Keratinocyte (primary cell): ENCODE results near the gene GPX3. TPM values are rescaled to one million over a fixed set of nuclear protein-coding genes. Genes with fewer than 3 reads are reported as not detected.

Experiments used
- DNase-seq: peaks from one replicate; pipeline ENCODE4 v3.0.0-alpha.2; 2011; ENCODE audit warnings: low read depth, missing footprints, low spot score
- FAIRE-seq: peaks from 2 replicates; lab custom pipeline; 2011; peaks lifted over from hg19 to GRCh38; lab: Jason Lieb, UNC
- H2AFZ ChIP-seq: 2 replicates; pipeline ENCODE4 v1.6.0; 2012; ENCODE audit warnings: low read length, control low read depth, inconsistent platforms; ENCODE audit not compliant: control insufficient read depth
- H3K27ac ChIP-seq: 2 replicates; pipeline ENCODE4 v1.5.1; 2011; ENCODE audit warnings: low read length; ENCODE audit not compliant: control insufficient read depth, insufficient read depth
- H3K27me3 ChIP-seq: 3 replicates; pipeline ENCODE4 v1.6.0; 2011; ENCODE audit warnings: low read length; ENCODE audit not compliant: control insufficient read depth, insufficient read depth; ENCODE audit errors: extremely low read depth
- H3K36me3 ChIP-seq, 2 experiments: 2 replicates in 1 of 2; 3 replicates in 1 of 2; pipeline ENCODE4 v1.5.1; 2011; ENCODE audit warnings: low read length in 2 of 2, mild to moderate bottlenecking in 1 of 2; ENCODE audit not compliant: control insufficient read depth in 2 of 2, insufficient read depth in 2 of 2; ENCODE audit errors: extremely low read depth in 1 of 2
- H3K4me1 ChIP-seq: 3 replicates; pipeline ENCODE4 v1.5.1; 2011; ENCODE audit warnings: low read length; ENCODE audit not compliant: control insufficient read depth, insufficient read depth; ENCODE audit errors: extremely low read depth
- H3K4me2 ChIP-seq: 3 replicates; pipeline ENCODE4 v1.6.0; 2011; ENCODE audit warnings: low read depth, low read length; ENCODE audit not compliant: control insufficient read depth, insufficient read depth; ENCODE audit errors: extremely low read depth
- H3K4me3 ChIP-seq, 3 experiments: fragments of 200-600 bp in 1 of 3; sonication (generic) in 1 of 3; 2 replicates in 2 of 3; 3 replicates in 1 of 3; pipeline ENCODE4 v1.5.1; 2011 to 2016; ENCODE audit warnings: low read length in 3 of 3, mild to moderate bottlenecking in 3 of 3, control low read depth in 2 of 3, inconsistent platforms in 1 of 3, low read depth in 1 of 3, mixed read lengths in 1 of 3, mixed run types in 1 of 3, moderate library complexity in 1 of 3; ENCODE audit not compliant: control insufficient read depth in 2 of 3, insufficient read depth in 2 of 3; ENCODE audit errors: extremely low read depth in 1 of 3
- H3K79me2 ChIP-seq: 2 replicates; pipeline ENCODE4 v1.6.0; 2012; ENCODE audit warnings: low read length; ENCODE audit not compliant: control insufficient read depth, insufficient read depth
- H3K9ac ChIP-seq: 3 replicates; pipeline ENCODE4 v1.6.0; 2011; ENCODE audit warnings: low read length; ENCODE audit not compliant: control insufficient read depth, insufficient read depth; ENCODE audit errors: extremely low read depth
- H3K9me1 ChIP-seq: 3 replicates; pipeline ENCODE4 v1.6.0; 2011; ENCODE audit warnings: low read length; ENCODE audit not compliant: control insufficient read depth, insufficient read depth; ENCODE audit errors: extremely low read depth
- H3K9me3 ChIP-seq: 2 replicates; pipeline ENCODE4 v1.5.1; 2012; ENCODE audit warnings: low read depth, low read length; ENCODE audit not compliant: control insufficient read depth
- H4K20me1 ChIP-seq: 3 replicates; pipeline ENCODE4 v1.6.0; 2011; ENCODE audit warnings: low read length; ENCODE audit not compliant: control insufficient read depth, insufficient read depth; ENCODE audit errors: extremely low read depth
- CTCF ChIP-seq, 3 experiments: IDR thresholded peaks in 1 of 3; conservative IDR thresholded peaks in 1 of 3; optimal IDR thresholded peaks in 1 of 3; 2 replicates in 2 of 3; 3 replicates in 1 of 3; pipeline versions ENCODE3 to v1.5.1; 2011; ENCODE audit warnings: low read length in 3 of 3, mild to moderate bottlenecking in 3 of 3, moderate library complexity in 2 of 3, control low read depth in 1 of 3, inconsistent platforms in 1 of 3; ENCODE audit not compliant: insufficient read depth in 2 of 3; ENCODE audit errors: extremely low read depth in 1 of 3
- EZH2 ChIP-seq: IDR thresholded peaks from one replicate; pipeline ENCODE4 v1.6.1; 2012; ENCODE audit warnings: inconsistent platforms, mild to moderate bottlenecking, low read length, moderate library complexity
- dilution Hi-C: fragments of 300-500 bp; cut with MboI; formaldehyde crosslinking; loops from one replicate; pipeline ENCODE4 v1.7.0; 2020; ENCODE audit warnings: low sequenced_read_pairs; ENCODE audit not compliant: extremely low pct_ligation_motif_present
- polyA plus RNA-seq, 5 experiments: library from polyadenylated mRNA; depleted of rRNA in 3 of 5; stranded (reverse) in 3 of 5; stranded (forward) in 1 of 5; unstranded in 1 of 5; fragments of >200 nt; gene quantifications; 1 replicate in 1 of 5; 2 replicates in 3 of 5; 3 replicates in 1 of 5; pipeline versions ENCODE4 v1.2.1 to v1.2.3, GENCODE V29; 2011 to 2012; ENCODE audit warnings: missing spikeins in 2 of 5, low read depth in 1 of 5, low replicate concordance in 1 of 5

GPX3 gene
- polyA plus RNA-seq, 1 donor (not counting 4 experiments of a cell fraction or from before 2014, with no cell fraction given), result 120 TPM

DNA sequence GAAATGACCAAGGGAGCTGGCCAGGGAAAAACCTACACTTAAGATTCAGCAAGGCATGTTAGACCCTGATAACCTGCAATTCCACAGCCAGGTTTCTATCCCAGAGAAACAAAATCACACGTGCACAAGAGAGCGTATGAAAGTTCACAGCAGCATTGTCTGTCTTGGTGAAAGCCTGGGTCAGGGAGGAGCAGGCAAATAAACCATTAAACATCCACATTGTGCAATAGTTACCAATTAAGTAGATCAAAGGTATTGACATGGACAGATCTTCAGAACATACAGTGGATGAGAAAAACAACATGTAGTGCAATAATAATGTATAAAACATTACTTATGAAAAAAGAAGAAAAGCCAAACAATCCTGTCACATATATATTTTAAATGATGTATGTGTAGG, 15.9 kb upstream of the GPX3 start:
- no peaks in the 10 kb centered on the region for H3K9me1 ChIP-seq

GRCh38 chr5:151005187-151005949, 15.0 kb upstream of the GPX3 start:
- TF ChIP-seq EZH2 (no peak), CTCF (optimal IDR thresholded peaks at IDR 0.05 in 1 of 3, IDR thresholded peaks at IDR 0.05 in 1 of 3, conservative IDR thresholded peaks at IDR 0.05 in 1 of 3; ENCODE audit: extremely low read depth in 1 of 3, insufficient read depth in 2 of 3, low read length in 3 of 3) (no peak)
- H3K27ac ChIP-seq, result no peak overlapping the region
- no peaks in the 10 kb centered on the region for H4K20me1 ChIP-seq
- H3K9me1 ChIP-seq, result no peaks in the 10 kb centered on the region
- no peak overlapping the region for H3K4me2 ChIP-seq
- H2AFZ ChIP-seq, result no peak overlapping the region
- H3K79me2 ChIP-seq, result no peaks in the 10 kb centered on the region
- H3K9me3 ChIP-seq, result no peaks in the 10 kb centered on the region
- H3K9ac ChIP-seq, result no peak overlapping the region
- H3K4me3 ChIP-seq, result no peak overlapping the region
- H3K4me1 ChIP-seq, result no peaks in the 10 kb centered on the region
- FAIRE-seq, result no peak
- H3K36me3 ChIP-seq, result no peaks in the 10 kb centered on the region
- DNase-seq, result no peak
- dilution Hi-C loops, result no loop called here
- H3K27me3 ChIP-seq, result no peaks in the 10 kb centered on the region

More for the DNA sequence above, 15.9 kb upstream of the GPX3 start:
- Histone ChIP-seq H3K4me1 (no peaks in the 10 kb centered on the region), H3K9ac (no peak overlapping the region), H3K4me3 (no peak overlapping the region), H3K9me3 (no peaks in the 10 kb centered on the region), H2AFZ (no peak overlapping the region), H3K27ac (no peak overlapping the region), H3K36me3 (no peaks in the 10 kb centered on the region), H3K27me3 (no peaks in the 10 kb centered on the region), H3K79me2 (no peaks in the 10 kb centered on the region), H3K4me2 (no peak overlapping the region), H4K20me1 (no peaks in the 10 kb centered on the region)
- FAIRE-seq, result no peak
- no peak for TF ChIP-seq CTCF (optimal IDR thresholded peaks at IDR 0.05 in 1 of 3, IDR thresholded peaks at IDR 0.05 in 1 of 3, conservative IDR thresholded peaks at IDR 0.05 in 1 of 3; ENCODE audit: extremely low read depth in 1 of 3, insufficient read depth in 2 of 3, low read length in 3 of 3)
- no peak for TF ChIP-seq EZH2
- DNase-seq, result no peak
- dilution Hi-C loops, result no loop called here
